ENCODE results near the gene UCN3. TPM values are rescaled to one million over a fixed set of nuclear protein-coding genes. Genes with fewer than 3 reads are reported as not detected.

Gene UCN3
- total RNA-seq, 2 donors from 2014 or later = not detected

- Histone ChIP-seq H3K4me1 (replicated peaks) (no peaks in the 10 kb centered on the region), H3K4me3 (no peak overlapping the region), H3K36me3 (no peaks in the 10 kb centered on the region), H3K27ac (no peak overlapping the region), H3K27me3 (replicated peaks; ENCODE audit: insufficient read depth) (no peaks in the 10 kb centered on the region), H3K9me3 (no peaks in the 10 kb centered on the region)
- intact Hi-C loops (cut with DNase I) = no loop called here
- TF ChIP-seq POLR2A (IDR thresholded peaks at IDR 0.05) = no peak
- no peak for TF ChIP-seq CTCF (IDR thresholded peaks at IDR 0.05)
- TF ChIP-seq POLR2AphosphoS5 (IDR thresholded peaks at IDR 0.05) = no peak
- DNase-seq (ENCODE audit: low spot score) = no peak
- WGBS = 64% methylated on average over 6 of the region's 6 CpGs
Observed at GRCh38 chr10:5355594-5356301, 9.0 kb upstream of the UCN3 start.

DNA sequence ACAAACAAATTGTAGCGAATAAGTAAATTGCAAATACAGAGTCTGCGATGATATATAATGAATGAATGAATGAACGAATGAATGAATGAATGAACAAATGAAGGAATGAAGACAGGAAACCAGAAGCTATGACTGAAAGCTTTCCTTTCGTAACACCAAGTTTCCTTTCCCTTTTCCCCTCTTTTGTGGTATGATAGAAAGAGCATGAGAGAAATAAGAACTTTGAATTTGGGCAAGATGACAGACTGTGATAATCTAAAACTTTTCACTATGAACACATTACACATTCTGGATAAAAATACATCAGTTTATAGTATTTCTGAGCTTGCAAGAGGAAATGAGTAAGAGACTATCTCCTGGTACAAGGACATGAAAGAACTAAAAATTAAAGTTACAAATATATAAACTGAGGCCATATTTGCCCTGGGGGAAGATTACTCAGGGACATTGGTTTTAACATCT, 8.4 kb upstream of the UCN3 start:
- H3K4me1 ChIP-seq (replicated peaks) = no peaks in the 10 kb centered on the region
- 91% methylated on average over 4 of the region's 4 CpGs for WGBS
- H3K36me3 ChIP-seq = no peaks in the 10 kb centered on the region
- intact Hi-C loops (cut with DNase I) = no loop called here
- no peak for DNase-seq (ENCODE audit: low spot score)
- TF ChIP-seq POLR2AphosphoS5 (IDR thresholded peaks at IDR 0.05) (no peak), CTCF (IDR thresholded peaks at IDR 0.05) (no peak), POLR2A (IDR thresholded peaks at IDR 0.05) (no peak)
- H3K4me3 ChIP-seq = no peak overlapping the region
- no peaks in the 10 kb centered on the region for H3K27me3 ChIP-seq (replicated peaks; ENCODE audit: insufficient read depth)
- no peak overlapping the region for H3K27ac ChIP-seq
- no peaks in the 10 kb centered on the region for H3K9me3 ChIP-seq

DNA sequence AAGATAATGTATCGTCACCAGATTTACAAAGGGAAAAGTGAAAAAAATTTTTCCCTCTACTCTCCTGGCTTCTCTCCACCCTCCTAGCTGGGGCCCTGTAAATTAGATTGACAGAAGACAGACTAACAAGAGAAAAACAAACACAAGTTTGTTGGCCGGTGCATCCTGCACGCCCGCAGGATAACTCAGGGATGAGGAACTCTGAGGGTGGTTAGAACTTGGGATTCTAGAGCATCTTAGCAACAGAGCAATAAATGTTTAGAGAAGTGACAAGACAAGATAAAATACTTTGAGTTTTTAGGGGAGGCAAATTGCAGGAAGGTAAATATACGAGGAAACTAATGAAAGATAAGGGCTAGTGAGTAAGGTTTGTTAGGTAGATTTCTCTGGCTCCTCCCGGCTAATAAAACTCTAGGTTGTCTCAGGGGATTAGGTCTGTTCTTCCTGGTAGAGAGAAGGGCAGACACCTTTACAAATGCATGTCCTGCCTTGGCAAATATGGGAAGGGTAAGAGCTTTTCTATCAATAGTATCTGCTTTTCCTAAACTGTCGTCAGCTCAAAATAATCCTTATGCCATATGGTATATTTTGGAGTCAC, 4.3 kb upstream of the UCN3 start:
- intact Hi-C loops (cut with DNase I) = no loop called here
- no peak overlapping the region for H3K4me3 ChIP-seq
- no peaks in the 10 kb centered on the region for H3K4me1 ChIP-seq (replicated peaks)
- no peak for DNase-seq (ENCODE audit: low spot score)
- H3K9me3 ChIP-seq = no peaks in the 10 kb centered on the region
- H3K27ac ChIP-seq = no peak overlapping the region
- H3K36me3 ChIP-seq = no peaks in the 10 kb centered on the region
- 23% methylated on average over 7 of the region's 7 CpGs for WGBS
- H3K27me3 ChIP-seq (replicated peaks; ENCODE audit: insufficient read depth) = no peaks in the 10 kb centered on the region
- TF ChIP-seq POLR2A (IDR thresholded peaks at IDR 0.05) (no peak), POLR2AphosphoS5 (IDR thresholded peaks at IDR 0.05) (no peak), CTCF (IDR thresholded peaks at IDR 0.05) (no peak)

DNA sequence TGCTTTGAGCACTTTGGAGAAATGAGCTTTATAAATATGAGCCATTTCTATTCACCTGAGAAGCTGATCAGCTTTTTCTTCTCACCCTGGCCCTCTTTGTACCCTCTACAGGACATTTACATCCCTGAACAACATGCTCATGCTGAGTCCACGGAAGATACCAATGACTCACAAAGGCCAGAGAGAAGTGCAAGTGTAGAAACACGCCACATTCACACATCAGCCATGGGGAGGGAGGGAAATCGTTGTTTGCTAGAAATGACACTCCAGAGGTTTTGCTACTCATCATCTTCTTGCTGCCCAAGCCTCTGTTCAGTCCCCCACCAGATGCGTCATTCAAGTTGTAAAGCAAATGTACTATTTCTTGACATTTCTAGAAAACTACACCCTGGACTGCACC, 2.8 kb upstream of the UCN3 start:
- TF ChIP-seq POLR2A (IDR thresholded peaks at IDR 0.05) (no peak), CTCF (IDR thresholded peaks at IDR 0.05) (no peak), POLR2AphosphoS5 (IDR thresholded peaks at IDR 0.05) (no peak)
- no peaks in the 10 kb centered on the region for H3K4me1 ChIP-seq (replicated peaks)
- no peak overlapping the region for H3K4me3 ChIP-seq
- no peaks in the 10 kb centered on the region for H3K9me3 ChIP-seq
- no peak overlapping the region for H3K27ac ChIP-seq
- DNase-seq (ENCODE audit: low spot score) = no peak
- no peaks in the 10 kb centered on the region for H3K27me3 ChIP-seq (replicated peaks; ENCODE audit: insufficient read depth)
- WGBS = 88% methylated on average over 4 of the region's 4 CpGs
- no peaks in the 10 kb centered on the region for H3K36me3 ChIP-seq
- intact Hi-C loops (cut with DNase I) = no loop called here

- no peaks in the 10 kb centered on the region for H3K4me1 ChIP-seq (replicated peaks)
- no peak overlapping the region for H3K27ac ChIP-seq
- H3K36me3 ChIP-seq = no peaks in the 10 kb centered on the region
- H3K9me3 ChIP-seq = no peaks in the 10 kb centered on the region
- TF ChIP-seq CTCF (IDR thresholded peaks at IDR 0.05) = no peak
- TF ChIP-seq POLR2AphosphoS5 (IDR thresholded peaks at IDR 0.05) = no peak
- no peak for TF ChIP-seq POLR2A (IDR thresholded peaks at IDR 0.05)
- intact Hi-C loops (cut with DNase I) = no loop called here
- DNase-seq (ENCODE audit: low spot score) = no peak
- no peaks in the 10 kb centered on the region for H3K27me3 ChIP-seq (replicated peaks; ENCODE audit: insufficient read depth)
- H3K4me3 ChIP-seq = no peak overlapping the region
Observed at GRCh38 chr10:5362873-5363272, 1.9 kb upstream of the UCN3 start.
